HG03469 (cell line): ENCODE results near the gene GLIS1.

Source experiments
- ATAC-seq: cut with Tn5 transposase; IDR thresholded peaks from one replicate; pipeline ENCODE4 v1.9.1; 2021; ENCODE audit warnings: mild to moderate bottlenecking, moderate library complexity, moderate number of reproducible peaks; ENCODE audit not compliant: unreplicated experiment

GLIS1 gene

GRCh38 chr1:53458634-53459033, 280.3 kb downstream of the GLIS1 start:
- ATAC-seq: no peak
